NOMO-1 (cell line): Measurements from ENCODE around the gene SLC9A3.

Experiments used
- DNase-seq, 2 experiments: peaks; one replicate each; lab custom pipeline; 2025; ENCODE audit not compliant: unreplicated experiment in 2 of 2; lab: John Stamatoyannopoulos, UW

SLC9A3 gene

DNA sequence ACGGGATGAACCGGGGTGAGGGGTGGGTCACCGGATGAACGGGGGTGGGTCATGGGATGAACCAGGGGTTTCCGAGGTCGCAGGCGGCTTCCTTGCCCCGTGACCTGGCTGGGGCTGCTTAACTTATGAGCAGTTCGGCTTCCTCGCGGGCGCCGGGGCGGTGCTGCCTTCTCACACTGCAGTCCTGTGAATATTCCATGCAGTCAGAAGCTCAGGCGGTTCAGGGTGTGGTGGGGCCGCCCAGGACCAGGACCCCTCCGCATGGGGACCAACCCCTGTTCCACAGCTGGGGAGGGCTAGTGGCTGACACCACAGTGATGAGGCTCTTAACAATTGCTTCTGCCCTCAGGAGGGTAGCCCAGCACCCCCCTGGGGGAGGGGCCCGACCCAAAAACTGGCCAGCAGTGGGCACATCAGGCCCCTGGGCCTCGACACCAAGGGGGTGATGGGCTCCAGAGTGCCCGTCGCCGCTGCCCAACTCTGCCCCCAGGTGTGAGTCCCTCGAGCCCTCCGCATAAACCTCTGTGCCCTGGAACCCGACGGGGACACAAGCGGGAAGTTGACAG lies 30.9 kb upstream of the SLC9A3 start:
- no peak for DNase-seq

DNA sequence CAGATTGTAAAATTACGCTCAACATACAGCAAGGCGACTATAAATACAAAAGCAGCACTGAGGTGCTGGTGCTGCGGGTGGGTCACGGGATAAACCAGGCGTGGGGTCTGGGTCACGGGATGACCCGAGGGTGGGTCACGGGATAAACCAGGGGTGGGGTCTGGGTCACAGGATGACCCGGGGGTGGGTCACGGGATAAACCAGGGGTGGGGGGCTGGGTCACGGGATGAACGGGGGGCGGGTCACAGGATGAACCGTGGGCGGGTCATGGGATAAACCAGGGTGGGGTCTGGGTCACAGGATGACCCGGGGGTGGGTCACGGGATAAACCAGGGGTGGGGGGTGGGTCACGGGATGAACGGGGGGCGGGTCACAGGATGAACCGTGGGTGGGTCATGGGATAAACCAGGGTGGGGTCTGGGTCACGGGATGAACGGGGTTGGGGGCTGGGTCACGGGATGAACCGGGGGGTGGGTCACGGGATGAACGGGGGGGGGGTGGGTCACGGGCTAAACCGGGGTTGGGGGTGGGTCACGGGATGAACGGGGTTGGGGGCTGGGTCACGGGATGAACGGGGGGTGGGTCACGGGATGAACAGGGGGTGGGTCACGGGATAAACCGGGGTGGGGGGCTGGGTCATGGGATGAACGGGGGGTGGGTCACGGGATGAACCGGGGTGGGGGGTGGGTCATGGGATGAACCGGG lies 30.2 kb upstream of the SLC9A3 start:
- DNase-seq: no peak

DNA sequence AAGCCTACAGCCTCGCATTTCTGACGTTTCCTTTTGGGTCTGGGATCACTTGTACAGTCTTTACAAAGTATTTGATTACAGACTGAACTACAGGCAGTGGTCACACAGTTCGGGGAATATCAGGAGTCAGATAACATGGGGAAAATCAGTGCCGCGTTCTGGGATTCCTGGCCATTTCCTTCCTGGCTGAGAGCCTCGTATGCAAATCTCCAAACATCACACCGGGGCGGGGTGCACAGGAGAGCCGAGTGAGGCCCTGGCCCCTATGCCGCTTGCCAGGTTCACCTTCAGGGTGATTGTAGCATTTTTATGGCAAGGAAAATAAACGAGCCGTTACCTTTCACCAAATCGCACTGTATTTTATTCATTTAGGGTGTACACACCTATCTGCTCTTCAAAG lies 29.6 kb upstream of the SLC9A3 start:
- DNase-seq: no peak

DNA sequence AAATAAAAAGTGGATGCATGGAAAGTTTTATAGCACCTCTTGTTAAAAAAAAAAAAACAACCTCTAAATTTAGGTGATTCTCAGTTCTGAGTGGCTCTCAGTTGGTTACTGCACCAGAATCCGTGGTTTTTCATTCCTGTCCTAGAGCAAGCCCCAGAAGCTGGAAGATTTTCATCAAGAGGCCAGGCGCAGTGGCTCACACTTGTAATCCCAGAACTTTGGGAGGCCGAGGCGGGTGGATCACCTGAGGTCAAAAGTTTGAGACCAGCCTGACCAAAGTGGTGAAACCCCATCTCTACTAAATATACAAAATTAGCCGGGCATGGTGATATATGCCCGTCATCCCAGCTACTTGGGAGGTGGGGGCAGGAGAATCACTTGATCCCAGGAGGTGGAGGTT lies 27.2 kb upstream of the SLC9A3 start:
- DNase-seq: no peak

DNA sequence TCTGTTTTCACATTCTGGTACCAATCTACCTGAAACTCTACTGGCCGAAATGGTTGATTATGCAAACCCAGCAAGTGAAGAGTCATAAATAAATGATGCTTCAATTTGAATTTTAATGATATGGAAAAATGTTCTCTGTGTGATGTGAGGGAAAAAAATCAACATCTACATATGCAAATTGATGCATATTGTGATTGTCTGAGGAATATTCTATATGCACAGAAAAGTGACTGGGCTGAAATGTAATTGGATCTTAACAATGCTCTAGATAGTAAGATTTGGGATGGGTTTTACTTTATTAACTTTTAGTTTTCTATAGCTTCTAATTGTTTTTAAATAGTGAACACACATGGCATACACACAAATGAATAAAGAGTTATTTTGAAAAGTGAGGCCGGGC lies 25.0 kb upstream of the SLC9A3 start:
- no peak for DNase-seq

DNA sequence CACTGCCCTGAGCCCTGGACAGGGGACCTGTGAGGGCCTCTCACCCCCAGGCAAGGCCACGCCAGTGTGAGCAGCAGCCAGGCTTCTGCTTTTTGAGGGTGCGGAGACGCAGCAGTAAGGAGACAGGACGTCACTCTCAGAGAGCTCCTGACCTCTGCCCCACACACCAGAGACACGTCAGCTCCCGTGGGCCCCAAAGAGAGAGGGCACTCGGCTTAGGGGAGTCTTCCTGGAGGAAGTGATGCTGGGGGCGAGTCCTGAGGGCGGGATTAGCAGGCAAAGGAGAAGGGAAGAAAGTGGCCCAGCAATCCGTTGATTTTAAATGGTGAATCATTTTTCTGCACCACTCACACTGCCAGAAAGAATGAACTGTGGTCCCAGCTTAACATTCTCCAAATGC lies 24.0 kb upstream of the SLC9A3 start:
- DNase-seq: no peak

DNA sequence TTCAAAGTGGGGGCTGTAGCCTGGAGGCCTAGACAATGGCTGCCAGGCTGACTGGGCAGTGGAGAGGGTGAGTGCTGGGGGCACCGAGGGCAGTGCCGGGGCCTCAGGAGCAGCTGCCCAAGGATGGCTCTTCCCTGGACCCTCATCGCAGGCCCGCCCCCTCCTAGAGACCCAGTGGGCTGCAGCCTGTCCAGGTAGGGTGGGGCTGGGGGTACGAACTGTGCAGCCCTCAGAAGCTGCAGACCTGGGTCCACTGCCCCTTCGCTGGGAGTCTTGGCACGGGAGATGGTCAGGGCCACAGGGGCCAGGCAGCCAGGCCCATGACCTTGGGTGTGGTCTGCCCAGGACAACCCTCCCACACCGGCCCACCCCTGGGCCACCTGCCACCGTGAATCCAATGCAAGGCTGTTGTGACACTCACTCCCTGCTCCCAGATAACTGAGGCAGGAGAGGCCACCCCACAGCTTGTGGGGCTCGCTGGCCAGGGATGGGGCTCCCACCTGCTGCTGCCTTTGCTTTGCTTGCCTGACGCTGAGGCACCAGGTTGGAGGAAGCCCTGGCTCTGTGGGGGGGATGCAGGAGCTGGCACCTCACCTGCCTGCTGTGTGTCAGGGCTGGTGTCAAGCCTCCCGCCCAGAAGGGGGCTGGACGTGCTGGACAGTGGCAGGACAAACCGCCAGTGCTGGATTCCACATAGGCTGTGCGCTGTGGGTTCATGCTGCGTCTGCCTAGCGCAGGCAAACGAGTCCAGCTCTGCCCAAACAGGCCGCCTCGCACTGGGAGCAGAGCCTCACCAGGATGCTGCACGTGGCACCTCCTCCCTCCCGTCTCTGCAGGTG lies 23.1 kb upstream of the SLC9A3 start:
- DNase-seq: no peak

DNA sequence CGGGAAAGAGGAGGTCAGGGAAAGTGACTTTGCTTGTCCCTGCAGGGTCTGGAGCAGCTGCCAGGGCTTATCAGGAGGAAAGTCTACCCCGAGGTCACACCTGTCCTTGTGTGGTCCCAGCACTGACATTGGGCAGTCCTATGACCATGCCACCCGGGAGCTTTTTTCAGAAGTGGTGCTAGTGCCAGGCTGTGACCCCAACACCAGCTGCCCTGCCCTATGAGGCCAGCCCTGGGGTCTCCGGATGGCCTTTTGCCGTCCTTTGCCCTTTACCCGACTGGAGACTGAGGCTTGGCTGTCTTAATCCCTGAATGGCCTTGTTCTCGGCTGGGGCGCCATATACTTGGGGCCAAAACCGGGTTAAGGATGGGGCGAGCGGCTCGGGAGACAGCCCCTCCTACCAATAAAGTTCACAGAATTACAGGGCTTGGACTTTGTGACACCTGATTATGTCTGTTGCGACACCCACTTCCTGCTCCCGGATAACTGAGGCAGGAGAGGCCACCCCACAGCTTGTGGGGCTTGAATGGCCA lies 22.2 kb upstream of the SLC9A3 start:
- no peak for DNase-seq

DNA sequence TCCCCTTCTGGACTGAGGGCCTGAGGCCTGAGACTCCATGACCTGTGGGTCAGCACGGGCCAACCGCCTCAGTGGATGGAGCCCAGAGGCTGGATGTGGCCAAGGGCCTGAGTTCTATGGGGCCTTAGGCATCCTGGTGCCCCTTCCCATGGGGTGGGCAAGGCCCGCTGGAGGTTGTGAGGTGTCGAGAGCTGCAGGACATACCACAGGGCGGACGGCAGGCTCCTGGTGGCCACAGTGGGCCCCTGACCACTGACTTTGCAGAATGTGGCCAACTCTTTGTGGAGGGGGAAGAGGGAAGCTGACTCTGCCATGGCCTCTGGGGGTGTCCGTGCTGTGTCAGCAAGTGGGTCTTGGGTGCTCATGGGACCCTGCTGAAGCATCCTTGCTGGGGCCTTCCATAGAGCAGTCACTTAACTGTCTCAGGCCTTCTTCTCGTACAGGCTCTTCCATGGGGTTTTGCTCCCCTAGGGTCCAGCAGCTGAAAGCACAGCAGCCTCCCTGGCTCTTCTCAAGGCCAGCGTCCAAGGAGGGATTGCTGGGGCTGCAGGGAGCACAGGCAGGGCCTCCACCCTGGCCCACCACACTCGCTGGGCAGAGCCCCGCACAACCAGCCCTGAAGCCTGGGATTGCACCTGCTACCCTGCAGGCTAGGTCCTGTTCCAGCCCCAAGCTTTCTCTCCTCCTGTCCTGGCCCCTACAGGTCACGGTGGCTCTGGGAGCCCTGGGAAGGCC lies 21.6 kb upstream of the SLC9A3 start:
- no peak for DNase-seq

DNA sequence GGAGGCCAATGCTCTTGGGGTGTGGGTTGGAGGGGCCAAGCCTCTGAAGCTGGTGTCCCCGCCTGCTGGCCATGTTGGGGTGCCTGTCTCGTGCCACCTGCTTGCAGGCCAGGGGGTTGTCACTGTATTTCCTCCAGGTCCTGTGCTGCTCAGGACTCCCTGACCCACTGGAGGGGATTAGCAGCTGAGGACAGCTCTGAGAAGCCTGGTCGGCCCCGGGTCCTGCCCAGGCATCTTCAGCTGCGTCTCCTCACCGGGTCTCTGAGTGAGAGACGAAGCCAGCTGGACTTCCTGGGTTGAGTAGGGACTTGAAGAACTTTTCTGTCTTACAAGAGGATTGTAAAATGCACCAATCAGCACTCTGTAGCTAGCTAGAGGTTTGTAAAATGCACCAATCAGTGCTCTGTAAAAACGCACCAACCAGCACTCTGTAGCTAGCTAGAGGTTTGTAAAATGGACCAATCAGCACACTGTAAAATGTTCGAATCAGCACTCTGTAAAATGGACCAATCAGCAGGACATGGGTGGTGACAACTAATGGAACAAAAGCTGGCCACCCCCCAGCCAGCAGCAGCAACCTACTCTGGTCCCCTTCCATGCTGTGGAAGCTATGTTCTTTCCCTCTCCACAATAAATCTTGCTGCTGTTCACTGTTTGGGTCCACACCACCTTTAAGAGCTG lies 20.6 kb upstream of the SLC9A3 start:
- DNase-seq: no peak

DNA sequence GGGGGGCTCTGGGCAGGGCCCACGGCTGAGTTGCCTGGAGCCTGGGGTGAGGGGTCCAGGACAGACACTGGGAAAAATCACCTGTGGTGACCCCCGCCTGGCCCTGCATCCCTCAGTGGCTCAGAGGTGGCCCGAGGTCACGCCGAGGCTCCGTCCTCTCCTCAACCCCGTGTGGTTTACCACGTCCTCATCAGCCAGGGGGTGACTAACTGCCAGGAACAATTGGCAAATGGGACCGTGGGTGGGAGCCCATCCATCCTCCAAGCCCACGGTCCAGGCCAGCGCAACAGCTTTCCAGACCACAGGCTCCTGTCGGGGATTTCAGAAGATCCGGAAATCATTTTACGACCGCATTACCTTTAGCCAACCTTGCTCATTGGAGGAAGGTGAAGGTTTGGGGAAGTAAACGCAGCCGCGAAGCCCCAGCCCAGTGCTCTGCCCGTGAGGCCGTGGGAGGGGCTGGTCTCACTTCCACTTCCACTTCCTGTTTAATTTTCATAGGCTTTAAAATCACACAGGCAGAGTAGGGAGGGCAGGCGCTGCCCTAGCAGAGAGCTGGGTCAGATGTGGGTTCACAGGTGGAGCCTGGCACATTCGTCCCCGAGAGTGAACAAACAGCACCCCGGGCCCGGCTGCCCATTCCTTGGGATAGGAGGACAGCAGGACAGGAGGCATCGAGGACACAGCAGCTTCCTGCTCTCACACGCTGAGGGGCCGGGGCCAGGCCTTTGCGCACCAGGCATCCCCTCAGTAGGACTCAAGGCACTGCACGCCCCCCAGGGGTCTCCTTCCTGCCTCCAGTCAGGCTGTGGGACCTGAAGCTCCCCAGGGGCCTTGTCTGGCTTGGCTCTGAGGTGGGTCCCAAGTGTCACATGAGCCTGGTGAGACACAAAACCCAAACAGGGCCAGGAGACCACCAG lies 19.8 kb upstream of the SLC9A3 start:
- DNase-seq: peak; percentile 99 to 100

DNA sequence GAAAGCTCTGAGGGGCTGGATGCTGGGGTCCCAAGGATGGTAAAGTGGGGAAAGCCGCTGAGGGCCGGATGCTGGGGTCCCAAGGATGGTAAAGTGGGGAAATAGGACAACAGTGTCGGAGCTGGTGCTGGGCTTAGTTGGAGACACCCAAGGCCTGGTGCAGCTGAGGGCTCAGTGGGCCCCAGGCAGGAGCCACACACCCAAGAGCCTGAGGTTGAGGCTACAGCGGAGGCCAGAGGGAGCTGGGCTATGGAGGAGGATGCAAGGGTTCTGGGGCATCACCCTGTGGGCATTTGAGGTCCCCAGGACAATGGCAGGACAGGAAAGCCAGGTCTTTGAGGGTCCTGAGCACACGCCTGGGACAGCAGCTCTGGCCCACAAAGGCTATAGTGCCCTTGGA lies 19.1 kb upstream of the SLC9A3 start:
- no peak for DNase-seq

DNA sequence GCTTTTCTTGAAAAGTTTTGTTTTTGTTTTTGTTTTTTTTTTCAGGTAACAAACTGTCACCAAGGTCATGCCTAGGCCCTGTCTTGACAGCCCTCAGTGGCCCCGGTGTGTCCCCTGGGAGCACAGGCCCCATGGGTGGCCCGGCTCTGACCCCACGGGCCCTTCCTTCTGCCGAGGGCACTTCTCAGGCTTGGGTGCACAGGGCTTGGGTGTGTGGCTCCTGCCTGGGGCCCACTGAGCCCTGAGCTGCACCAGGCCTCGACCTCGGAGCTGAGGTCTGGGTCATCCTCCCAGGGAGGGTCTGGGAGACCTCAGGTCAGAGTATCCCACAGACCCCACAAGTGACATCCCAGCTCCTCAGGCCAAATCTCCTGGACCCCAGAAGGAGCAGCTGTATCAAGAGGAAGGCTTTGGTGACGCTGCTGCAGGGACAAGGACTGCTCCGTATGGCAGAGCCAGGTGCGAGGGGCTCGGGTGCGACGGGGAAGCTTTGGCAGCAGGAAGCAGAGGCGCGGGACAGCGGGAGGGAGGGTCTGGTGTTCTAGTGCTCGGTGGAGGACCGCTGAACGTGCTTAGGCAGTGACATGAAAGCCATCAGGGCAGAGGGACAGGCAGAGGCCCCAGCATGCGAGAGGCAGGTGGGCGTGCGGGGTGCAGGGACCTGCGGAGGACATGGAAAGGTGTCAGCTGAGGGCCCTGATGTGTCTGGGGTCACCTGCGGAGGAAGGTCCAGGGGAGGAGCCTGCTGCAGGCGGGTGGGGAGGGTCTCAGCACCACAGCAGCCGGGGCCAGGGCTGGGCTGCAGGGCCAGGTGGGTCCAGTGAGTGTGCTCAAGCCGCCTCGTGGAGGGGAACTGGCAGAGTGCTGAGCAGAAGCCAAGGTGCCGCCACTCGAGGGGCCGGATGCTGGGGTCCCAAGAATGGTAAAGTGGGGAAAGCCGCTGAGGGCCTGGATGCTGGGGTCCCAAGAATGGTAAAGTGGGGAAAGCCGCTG lies 18.4 kb upstream of the SLC9A3 start:
- DNase-seq: no peak

DNA sequence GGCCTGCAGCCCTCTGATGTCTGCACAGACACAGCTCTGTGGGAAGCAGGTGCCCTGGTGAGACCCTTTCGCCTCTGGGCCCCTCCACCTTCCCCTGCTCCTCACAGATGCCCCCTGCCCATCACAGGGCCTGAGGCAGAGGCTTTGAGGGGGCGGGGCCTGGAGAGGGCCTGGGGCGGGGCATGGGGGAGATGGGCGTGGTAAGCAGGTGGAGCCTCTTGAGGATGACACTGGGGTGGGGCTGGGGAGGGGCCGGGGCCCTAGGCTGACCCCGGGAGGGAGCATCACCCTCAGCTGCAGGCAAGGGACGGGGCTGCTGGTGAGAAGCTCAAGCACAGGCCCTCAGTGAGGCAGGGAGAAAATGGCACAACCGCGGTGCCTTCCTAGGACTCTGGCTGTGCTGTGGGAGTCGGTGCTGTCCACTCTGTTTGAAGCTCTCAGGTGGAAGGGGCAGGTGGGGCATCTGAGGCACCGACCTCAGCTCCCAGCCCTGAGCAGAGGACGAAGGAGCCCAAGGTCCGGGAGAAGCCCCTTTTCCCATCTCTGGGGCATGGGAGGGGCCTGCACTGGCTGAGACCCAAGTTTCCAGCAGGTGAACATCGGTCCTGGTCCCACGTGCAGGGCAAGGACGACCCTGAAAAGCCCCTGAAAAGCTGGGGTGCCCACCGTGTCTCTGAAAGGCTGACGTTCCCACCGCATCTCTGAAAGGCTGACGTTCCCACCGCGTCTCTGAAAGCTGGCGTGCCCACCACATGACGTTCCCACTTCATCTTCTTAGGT lies 17.5 kb upstream of the SLC9A3 start:
- DNase-seq: no peak

DNA sequence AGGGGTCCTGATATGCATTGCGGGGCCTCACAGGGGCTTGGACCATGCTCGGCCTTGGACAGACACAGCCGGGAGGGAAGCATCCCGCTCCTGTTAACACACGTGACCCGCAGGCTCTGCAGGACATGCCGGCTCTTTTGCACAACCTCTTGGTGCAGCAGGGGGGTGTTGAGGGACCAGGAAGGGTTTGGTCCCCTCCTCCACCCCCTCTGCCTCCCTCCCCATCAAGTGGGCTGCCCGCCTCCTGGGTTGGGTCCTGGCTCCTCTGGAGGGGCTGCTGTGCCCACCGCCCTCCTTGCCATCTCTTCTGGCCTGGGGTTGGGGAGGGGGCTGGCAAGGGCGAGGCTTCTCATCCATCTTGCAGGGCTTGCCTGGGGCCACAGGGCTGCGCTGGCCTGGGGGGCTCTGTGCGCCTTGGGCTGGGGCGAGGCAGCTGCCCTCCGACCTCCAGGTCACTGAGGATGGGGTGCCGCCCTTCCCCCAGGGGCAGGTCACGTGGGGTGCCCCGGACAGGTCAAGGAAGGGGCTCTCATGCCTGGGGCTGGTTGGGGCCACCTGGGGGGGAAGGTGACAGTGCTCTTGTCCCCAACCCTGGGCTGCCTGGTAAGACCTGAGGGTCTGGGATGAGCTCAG lies 16.8 kb upstream of the SLC9A3 start:
- DNase-seq: no peak

DNA sequence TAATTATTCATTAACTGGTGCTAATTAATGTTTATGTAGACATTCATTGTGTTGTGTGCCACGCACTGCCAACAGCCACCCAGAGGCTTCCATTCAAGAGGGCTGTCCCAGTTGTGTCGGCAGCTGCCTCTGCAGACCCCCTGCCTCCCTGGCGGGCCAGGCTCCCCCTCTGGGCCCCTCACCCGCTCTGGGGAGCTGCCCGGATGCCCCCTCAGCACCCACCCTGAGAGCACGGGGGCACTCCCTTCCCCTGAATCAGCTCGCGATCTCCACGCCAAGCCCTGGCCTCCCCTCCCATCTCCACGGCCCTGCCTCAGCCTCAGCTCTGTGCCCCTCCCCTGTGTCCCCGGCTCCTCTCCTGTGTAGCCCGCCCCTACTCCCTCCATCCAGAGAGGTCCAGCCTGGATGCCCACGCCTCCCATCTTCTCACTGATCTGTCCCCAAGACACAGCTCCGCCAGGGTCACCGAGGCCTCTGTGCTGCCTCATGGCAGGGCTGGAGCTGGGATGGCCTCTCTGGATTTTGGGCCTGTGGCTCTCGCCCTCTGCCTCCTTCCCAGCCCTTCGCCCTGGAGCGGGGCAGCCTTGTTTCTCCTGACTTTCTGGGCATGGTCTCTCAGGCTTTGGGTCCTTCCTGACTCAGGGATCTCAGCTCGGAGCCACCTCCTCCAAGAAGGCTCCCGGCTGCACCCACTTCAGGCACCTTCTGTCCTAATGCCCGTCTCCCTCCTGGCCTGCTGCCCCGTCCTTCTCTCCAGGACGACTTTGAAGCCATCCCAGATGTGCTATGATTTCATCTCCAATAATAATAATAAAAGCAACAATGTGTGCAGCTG lies 16.0 kb upstream of the SLC9A3 start:
- DNase-seq: no peak
